WI38 (cell line): ENCODE results near the gene IMPG1.

ENCODE experiments used
- H3K4me3 ChIP-seq: 2 replicates; pipeline ENCODE4 v1.5.1; 2011; ENCODE audit warnings: low read depth, mild to moderate bottlenecking, control low read depth, low read length
- CTCF ChIP-seq: IDR thresholded peaks from 2 replicates; pipeline ENCODE4 v1.5.1; 2012; ENCODE audit warnings: low read depth, mild to moderate bottlenecking, control low read depth, low read length

The IMPG1 gene

GRCh38 chr6:75936682-75937081 lies 135.8 kb downstream of the IMPG1 start:
- H3K4me3 ChIP-seq: no peak overlapping the region
- no peak for TF ChIP-seq CTCF

GRCh38 chr6:75935473-75935793 lies 137.0 kb downstream of the IMPG1 start:
- H3K4me3 ChIP-seq: peak overlapping the region; percentile 48
- TF ChIP-seq CTCF: no peak

- TF ChIP-seq CTCF: peak; percentile 62
- H3K4me3 ChIP-seq: peak overlapping the region; percentile 48
Observed at GRCh38 chr6:75934643-75935472, 137.6 kb downstream of the IMPG1 start.

GRCh38 chr6:75933387-75933975 lies 139.0 kb downstream of the IMPG1 start:
- no peak for TF ChIP-seq CTCF
- H3K4me3 ChIP-seq: no peak overlapping the region

- peak; percentile 66 for TF ChIP-seq CTCF
- H3K4me3 ChIP-seq: no peak overlapping the region
Observed at GRCh38 chr6:75932067-75932466, 140.4 kb downstream of the IMPG1 start.

- no peak for TF ChIP-seq CTCF
Observed at GRCh38 chr6:75931011-75931680, 141.3 kb downstream of the IMPG1 start.

More at GRCh38 chr6:75931011-75931680, 141.3 kb downstream of the IMPG1 start:
- no peak overlapping the region for H3K4me3 ChIP-seq
